ENCODE measurements around the gene DOCK4. TPM values are rescaled to one million over a fixed set of nuclear protein-coding genes. Genes with fewer than 3 reads are reported as not detected.
A peak's percentile ranks its signal among the peaks of the same experiment; 100 is the strongest.
"Not testable (repeated sequence)": the region's sequence is repeated elsewhere in the genome, so short reads cannot be mapped to it uniquely, and the experiment has no call there.

The DOCK4 gene
- polyA plus RNA-seq, 1 donor = 7.5 TPM

DNA sequence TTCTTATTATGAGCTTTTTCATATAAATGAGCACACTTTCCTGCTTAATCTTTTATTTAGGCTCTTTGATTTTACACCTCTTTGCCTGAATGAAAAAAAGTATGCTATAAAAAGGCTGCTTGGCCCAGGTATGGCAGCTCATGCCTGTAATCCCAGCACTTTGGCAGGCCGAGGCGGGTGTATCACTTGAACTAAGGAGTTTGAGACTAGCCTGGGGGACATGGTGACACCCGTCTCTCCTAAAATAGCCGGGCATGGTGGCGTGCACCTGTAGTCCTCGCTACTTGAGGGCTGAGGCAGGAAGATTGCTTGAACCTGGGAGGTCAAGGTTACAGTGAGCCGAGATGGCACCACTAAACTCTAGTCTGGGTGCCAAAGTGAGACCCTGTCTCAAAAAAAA, 72.9 kb downstream of the DOCK4 start:
- DNase-seq (ENCODE audit: low read depth) = no peak

DNA sequence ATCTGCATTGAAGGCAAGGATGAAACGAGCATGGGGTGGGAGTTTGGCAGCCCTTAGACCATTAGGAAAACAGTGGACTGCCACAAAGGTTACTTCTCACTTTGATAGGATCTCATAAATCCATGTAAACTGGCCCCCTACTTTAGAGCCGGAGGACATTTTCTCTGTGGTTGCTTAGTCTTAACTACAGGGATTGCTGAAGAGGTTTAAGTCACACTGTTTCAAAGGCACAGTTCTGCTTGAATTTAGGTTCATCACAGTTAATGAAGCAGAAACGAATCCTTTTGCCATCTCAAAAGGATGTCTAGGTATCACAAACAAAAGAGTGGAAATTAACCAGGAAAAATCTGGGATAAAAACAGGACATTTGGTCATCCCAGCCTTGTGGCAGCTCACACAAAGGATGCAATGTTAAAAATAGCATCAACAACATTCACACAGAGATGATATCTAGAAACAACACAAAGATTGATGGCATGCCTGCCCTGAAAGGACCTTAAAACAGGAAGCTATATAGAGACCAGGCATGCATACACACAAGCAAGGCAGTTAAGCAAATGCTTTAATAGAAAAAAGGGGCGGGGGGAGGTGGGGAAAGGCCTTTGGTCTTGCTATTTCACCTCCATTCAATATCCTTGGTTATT, 74.0 kb downstream of the DOCK4 start:
- no peak for DNase-seq (ENCODE audit: low read depth)

GRCh38 chr7:112130729-112131410, 75.3 kb downstream of the DOCK4 start:
- no peak for DNase-seq (ENCODE audit: low read depth)

- no peak for DNase-seq (ENCODE audit: low read depth)
These were observed 76.4 kb downstream of the DOCK4 start for GRCh38 chr7:112129655-112130323.

- DNase-seq (ENCODE audit: low read depth) = not testable (repeated sequence)
These were observed 77.5 kb downstream of the DOCK4 start for GRCh38 chr7:112128461-112129425.

- DNase-seq (ENCODE audit: low read depth) = not testable (repeated sequence)
These were observed 78.2 kb downstream of the DOCK4 start for GRCh38 chr7:112128041-112128440.

DNA sequence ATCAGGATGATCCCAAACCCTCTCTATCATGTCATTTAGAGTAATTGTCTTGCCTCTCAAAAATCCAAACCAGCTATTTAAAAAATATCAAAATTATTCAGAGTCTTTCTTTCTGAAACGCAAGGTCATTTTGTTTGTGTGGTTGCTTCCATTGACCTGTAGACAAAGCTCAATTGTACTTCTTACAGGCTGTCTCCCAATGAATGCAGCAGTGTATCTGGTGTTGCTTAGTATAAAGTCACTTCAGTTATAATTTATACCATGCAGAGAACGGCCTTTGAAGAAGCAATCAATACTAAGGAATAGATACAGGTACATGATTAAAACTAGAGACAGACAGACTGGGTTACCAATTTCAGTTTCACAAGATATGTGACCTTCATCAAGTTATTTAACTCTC, 80.9 kb downstream of the DOCK4 start:
- no peak for DNase-seq (ENCODE audit: low read depth)

GRCh38 chr7:112124061-112124766, 82.0 kb downstream of the DOCK4 start:
- no peak for DNase-seq (ENCODE audit: low read depth)

- DNase-seq (ENCODE audit: low read depth) = no peak
These were observed 83.4 kb downstream of the DOCK4 start for GRCh38 chr7:112122798-112123197.

GRCh38 chr7:112122144-112122543, 84.1 kb downstream of the DOCK4 start:
- no peak for DNase-seq (ENCODE audit: low read depth)

DNA sequence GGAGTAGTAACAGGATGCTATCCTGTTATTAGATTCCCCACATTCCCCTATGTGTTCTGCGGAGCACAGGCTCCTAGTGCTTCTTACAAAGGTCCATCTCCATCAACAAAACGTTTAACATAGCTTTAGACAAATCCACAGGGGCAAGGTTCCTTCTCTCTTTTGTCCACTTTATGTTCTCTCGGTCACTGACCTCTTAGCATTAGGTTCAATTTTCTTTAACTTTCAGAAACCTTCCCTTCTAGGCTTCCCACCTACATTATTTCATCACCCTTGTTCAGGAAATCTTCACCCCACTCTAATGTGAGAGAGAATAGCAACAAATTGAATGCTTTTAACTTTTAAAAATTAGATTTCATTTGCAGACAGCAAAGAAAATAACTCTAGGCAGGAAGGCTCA, 84.9 kb downstream of the DOCK4 start:
- DNase-seq (ENCODE audit: low read depth) = no peak

DNA sequence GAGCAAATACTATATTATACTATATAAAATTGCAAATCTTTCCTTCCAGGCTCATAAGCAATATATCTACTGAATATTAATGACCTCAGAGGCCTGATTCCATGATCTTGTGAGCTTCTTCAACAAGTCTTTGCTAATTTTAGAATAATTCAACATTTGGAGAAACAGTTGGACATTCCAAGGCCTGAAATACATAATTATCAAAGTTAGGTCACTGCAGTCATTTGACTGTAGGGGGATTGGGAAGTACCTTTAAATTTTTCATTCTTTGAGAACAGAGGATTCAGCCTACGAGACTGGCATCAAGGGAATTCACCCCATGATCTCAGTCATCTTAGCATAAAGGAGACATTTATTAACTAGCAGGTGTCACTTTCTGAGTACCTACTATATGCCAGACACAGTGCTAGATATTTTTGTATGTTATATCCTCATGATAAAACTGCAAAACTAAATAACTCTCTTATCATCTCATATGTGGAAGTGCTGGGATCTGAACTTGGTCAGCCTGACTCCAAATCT, 85.4 kb downstream of the DOCK4 start:
- DNase-seq (ENCODE audit: low read depth) = no peak

DNA sequence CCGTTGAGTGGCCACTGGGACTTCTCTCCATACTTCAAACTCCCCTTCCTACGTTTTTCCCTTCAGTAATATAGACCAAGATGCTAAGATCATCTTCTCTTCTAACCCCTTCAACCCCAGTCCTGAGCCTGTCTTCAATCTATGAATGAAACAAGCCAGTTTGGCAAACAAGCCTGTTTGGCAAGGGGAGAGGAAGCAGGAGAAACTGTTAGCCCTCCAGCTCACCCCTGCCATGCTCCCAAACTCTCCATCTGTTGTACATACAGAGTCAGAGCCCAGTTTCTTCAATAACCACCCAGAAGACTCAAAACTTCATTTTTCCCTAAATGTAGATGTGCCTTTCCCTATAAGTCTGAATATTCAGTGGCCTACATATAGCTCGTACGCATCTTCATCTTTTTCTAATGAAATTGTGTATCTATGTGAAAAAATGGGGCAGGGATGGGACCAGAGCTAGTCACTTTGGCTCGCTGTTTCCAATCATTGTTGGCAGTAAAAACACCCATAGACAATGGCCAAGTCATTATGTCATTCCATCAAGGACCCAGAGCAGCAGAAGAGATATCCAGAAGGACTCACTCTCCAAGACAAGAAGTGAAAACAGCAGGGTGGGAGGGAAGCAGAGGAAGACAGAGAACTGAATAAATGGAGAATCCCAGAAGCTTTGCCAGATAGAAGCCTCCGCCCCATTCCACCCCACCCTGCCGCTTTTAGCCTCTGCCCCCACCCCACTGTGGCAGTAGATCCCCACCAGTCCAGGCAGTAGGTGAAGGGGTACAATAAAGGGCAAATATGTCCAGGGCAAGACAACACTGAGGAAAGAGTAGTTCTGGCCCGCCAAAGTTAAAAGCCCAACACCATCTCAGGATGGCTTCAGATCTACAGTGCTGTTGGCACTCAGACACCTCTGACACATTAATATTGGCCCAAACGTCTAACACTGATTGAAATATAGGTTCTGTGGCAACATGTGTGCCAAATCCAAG, 87.3 kb downstream of the DOCK4 start:
- no peak for DNase-seq (ENCODE audit: low read depth)

DNA sequence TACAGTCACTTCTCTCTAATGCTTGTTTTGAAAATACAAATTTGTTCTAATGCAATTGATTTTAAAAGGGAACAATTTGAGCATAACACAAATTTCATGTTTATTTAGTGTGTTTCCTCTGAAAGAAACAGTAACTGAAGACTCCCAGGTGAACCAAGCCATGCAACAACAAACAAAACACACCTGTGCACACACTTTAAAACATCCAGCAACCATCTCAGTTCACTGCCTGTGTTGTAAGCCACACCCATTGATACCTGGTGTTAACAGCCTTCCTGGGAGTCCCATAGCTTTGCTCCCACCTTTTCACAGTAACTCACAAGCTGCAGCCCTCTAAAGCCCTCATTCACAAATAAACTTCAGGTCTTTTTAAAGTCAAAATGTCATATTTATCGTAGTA, 89.3 kb downstream of the DOCK4 start:
- no peak for DNase-seq (ENCODE audit: low read depth)

DNA sequence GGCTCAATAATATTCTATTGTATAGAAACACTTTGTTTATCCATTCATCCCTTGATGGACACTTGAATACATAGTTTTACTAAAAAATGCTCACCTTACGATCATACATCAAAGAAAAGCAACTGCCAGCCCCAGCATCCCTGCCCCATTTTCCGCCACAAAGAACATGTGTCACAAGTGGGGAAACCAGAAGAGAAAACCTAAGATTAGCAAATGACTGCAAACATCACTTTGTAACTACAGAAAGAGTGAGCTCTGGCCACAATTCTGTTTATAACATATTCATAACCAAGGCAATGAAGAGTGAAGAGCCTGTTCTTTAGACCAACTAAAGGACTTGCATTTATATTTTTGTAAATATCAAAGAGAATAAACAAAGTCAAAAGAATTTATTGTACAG, 89.8 kb downstream of the DOCK4 start:
- DNase-seq (ENCODE audit: low read depth) = no peak

DNA sequence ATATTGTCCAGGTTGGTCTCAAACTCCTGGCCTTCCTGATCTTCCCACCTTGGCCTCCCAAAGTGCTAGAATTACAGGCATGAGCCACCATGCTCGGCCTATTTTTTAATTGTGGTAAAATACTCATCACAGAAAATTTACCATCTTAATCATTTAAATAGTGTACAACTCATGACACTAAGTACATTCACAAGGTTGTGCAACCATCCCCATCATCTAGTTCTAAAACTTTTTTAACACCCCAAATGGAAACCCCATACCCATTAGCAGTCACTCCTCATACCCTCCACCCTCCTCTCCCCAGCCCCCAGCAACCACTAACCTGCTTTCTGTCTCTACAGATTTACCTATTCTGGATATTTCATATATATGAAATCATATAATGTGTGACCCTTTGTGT, 90.3 kb downstream of the DOCK4 start:
- no peak for DNase-seq (ENCODE audit: low read depth)

DNA sequence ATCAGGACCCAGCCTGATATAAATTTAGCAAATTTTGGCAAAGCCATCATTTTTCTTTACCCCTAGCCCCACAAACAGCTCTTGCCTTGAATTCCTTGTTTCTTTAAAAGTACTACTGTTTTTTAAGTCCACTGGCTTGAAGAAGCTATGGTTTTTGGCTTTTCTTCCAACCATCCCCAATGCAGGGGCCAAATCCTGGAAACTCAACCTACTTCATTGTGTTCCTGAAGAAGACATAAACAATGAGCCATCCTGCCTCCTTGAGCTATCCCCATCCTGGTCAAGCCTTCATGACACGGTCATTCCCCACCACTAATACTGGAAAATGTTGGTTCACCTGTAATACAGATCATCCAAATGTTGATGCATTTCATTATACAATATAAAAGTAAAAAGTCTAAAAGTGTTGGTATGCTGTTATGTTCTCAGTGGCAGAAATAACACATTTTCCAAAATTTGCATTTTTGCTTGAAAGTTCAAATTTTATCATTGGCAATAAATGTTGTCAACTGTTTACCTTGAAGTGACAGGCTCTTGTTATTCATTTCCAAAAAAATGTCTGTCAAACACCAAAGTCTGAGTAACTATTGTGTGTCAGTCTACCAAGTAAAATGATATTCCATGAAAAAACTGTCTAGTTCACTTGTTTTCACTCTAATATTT, 92.2 kb downstream of the DOCK4 start:
- DNase-seq (ENCODE audit: low read depth) = no peak

DNA sequence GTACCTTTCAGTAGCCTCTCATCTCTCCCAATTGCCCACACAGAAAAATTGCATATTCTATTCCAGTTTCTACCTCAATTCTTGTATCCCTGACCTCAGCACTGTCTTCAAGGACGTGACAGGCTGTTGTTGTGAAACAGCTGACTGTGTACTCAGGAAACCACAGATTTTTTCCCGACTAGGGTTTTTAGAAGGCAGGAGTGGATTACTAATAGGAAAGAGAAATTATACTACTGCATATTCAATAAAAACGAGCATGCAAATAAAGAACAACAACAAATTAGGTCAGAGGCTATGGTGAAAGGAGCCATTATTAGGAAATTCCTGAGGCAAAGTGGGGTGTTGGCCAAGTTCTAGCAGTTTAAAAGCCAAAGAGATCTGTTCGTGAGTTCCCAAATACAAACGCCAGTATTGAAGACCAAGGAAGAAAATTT, 93.4 kb downstream of the DOCK4 start:
- peak; percentile 11 for DNase-seq (ENCODE audit: low read depth)

DNA sequence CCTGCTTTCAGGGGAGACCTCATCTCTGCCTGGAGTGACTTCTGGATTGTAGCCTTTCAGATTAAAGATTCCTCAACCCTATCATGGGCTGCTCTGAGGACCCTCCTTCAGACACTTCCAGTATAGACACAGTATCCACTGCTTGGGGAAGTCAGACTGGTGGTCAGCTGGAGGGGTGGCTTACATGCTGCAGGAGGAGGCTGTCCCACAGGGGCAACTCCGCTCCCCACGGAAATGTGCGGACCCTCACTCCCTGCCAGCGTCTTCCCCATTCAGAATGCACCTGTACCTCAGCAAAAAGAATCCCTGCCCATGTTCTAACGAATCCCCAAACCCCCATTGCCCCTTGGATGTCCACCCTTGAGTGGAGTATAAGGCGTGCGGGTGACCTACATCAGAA, 95.5 kb downstream of the DOCK4 start:
- DNase-seq (ENCODE audit: low read depth) = no peak
